ENCODE data around the gene RIT2.

- no peak for TF ChIP-seq POLR2A (IDR thresholded peaks at IDR 0.05)
- no peak for TF ChIP-seq CTCF (IDR thresholded peaks at IDR 0.05)
Measured at GRCh38 chr18:42921226-42921737, 194.2 kb downstream of the RIT2 start.
